Ascending aorta (tissue), 2 donors: ENCODE measurements around the gene SFSWAP. TPM values are rescaled to one million over a fixed set of nuclear protein-coding genes. Genes with fewer than 3 reads are reported as not detected.

ENCODE experiments used
- DNase-seq, 2 donors: peaks; one replicate each; pipeline ENCODE4 v3.0.0-alpha.2; 2019; ENCODE audit warnings: low spot score in 2 of 2
- H3K27ac ChIP-seq, 2 donors: fragments of 200-600 bp; sonication (generic); one replicate each; pipeline ENCODE4 v1.5.1; 2016 to 2017; ENCODE audit warnings: mild to moderate bottlenecking in 1 of 2
- H3K27me3 ChIP-seq: fragments of 200-600 bp; sonication (generic); one replicate; pipeline ENCODE4 v1.5.1; 2017
- H3K36me3 ChIP-seq, 2 donors: fragments of 200-600 bp; sonication (generic); one replicate each; pipeline ENCODE4 v1.5.1; 2016
- H3K4me1 ChIP-seq, 2 donors: fragments of 200-600 bp; sonication (generic); one replicate each; pipeline ENCODE4 v1.5.1; 2016 to 2017; ENCODE audit warnings: mild to moderate bottlenecking in 1 of 2
- H3K4me3 ChIP-seq, 2 donors: fragments of 200-600 bp; sonication (generic); one replicate each; pipeline ENCODE4 v1.5.1; 2016 to 2017; ENCODE audit warnings: mild to moderate bottlenecking in 1 of 2
- H3K9me3 ChIP-seq, 2 donors: fragments of 200-600 bp; sonication (generic); one replicate each; pipeline ENCODE4 v1.5.1; 2016
- CTCF ChIP-seq, 3 experiments: fragments of 200-600 bp in 2 of 3; fragments of 450-650 bp in 1 of 3; sonication (generic) in 2 of 3; IDR thresholded peaks; one replicate each; pipeline ENCODE4 v1.5.1; 2016 to 2019; ENCODE audit warnings: antibody characterized with exemption in 3 of 3, mild to moderate bottlenecking in 1 of 3, moderate library complexity in 1 of 3
- intact Hi-C: fragments of 100-400 bp; cut with DNase I; formaldehyde crosslinking; loops from one replicate; pipeline ENCODE4 v1.15.1; 2023
- total RNA-seq: library from RNA; depleted of rRNA; stranded (reverse); fragments of >200 nt; gene quantifications from one replicate; pipeline ENCODE4 v1.1.0, GENCODE V29; 2016

Gene SFSWAP
- total RNA-seq, 1 donor from 2014 or later = 15.8 TPM

DNA sequence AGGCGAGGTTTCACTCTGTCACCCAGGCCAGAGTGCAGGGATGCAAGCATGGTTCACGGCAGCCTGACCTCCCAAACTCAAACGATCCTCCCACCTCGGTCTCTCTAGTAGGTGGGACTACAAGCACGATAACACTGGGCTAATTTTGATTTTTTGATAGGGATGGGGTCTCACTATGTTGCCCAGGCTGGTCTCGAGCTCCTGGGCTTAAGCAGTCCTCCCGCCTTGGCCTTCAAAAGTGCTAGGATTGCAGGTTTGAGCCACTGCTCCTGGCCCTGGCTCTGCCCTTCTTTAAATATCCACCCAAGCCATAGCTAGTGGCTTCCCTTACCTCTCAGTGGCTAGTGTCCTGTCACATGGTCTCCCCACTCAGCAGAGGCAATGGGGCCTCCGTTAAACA, 17.8 kb downstream of the SFSWAP start:
- DNase-seq = no peak
- Histone ChIP-seq H3K4me1 (no peaks in the 10 kb centered on the region), H3K9me3 (no peaks in the 10 kb centered on the region), H3K36me3 (peaks cover 83 to 89% of the 10 kb centered on the region in 2 donors), H3K4me3 (no peak overlapping the region), H3K27ac (no peak overlapping the region), H3K27me3 (no peaks in the 10 kb centered on the region)
- intact Hi-C loops = no loop called here
- TF ChIP-seq CTCF (IDR thresholded peaks at IDR 0.05) = no peak

DNA sequence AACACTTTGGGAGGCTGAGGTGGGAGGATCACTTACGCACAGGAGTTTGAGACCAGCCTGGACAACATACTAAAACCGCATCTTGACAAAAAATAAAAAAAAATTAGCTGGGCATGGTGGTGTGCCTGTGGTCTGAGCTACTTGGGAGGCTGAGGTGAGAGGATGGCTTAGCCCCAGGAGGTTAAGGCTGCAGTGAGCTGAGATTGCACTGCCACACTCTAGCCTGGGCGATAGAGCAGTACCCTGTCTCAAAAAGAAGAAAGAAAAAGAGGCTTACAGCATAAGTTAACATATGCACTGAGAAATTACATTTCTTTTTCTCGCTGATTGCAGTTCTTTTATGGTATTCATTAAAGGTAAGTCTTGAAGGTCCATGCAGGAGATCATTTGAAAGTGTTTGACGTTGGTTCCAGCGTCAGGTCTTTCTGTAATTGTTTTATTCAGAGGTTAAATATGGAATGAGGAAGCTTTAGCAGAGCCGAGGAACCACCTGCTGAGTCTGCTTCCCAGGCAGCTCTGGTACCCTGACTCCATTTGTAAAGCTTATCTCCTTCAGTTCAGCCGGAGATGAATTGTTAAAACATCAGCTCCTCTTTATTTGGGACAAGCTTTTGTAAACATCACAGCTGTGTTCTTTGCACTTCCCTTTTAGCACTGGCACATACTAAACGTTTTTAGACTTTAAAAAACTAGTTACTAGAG, 18.5 kb downstream of the SFSWAP start:
- peaks cover 90 to 96% of the 10 kb centered on the region in 2 donors for H3K36me3 ChIP-seq
- H3K27me3 ChIP-seq = no peaks in the 10 kb centered on the region
- no peak overlapping the region for H3K4me3 ChIP-seq
- no peak for TF ChIP-seq CTCF (IDR thresholded peaks at IDR 0.05)
- intact Hi-C loops = no loop called here
- H3K27ac ChIP-seq = no peak overlapping the region
- DNase-seq = no peak
- H3K9me3 ChIP-seq = no peaks in the 10 kb centered on the region
- no peaks in the 10 kb centered on the region for H3K4me1 ChIP-seq

DNA sequence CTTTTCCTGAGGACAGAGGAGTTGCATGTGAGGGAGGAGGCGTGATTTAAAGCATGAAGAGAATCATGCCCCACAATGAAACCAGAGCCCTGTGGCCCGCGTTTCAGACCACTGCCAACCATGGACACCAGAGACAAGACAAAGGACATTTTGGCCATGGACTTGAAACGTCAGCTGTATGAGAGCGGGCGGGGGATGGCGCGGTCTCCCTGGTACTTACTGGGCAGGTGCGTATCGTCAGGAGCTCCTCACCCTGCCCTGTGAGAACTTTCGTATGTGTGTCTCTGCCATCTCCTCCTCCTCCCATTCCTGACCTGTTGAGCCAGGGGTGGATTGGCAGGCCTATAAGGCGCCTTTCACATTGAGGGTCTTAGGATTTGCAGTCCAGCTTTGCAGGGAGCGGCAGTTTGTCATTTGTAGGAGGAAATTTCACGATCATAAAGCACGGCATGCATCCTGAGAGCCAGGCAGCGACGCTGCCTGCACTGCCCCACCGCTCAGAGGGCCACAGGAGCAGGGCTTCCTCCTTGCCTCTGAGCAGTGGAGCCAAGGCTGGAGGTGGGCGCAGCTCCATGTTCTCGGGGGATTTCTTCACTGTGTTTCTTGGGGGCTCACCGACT, 22.2 kb downstream of the SFSWAP start:
- H3K4me1 ChIP-seq = no peaks in the 10 kb centered on the region
- H3K9me3 ChIP-seq = no peaks in the 10 kb centered on the region
- H3K4me3 ChIP-seq = no peak overlapping the region
- H3K36me3 ChIP-seq = peaks cover 76 to 79% of the 10 kb centered on the region in 2 donors
- intact Hi-C loops = no loop called here
- DNase-seq = no peak
- H3K27me3 ChIP-seq = no peaks in the 10 kb centered on the region
- no peak for TF ChIP-seq CTCF (IDR thresholded peaks at IDR 0.05)
- no peak overlapping the region for H3K27ac ChIP-seq

- Histone ChIP-seq H3K9me3 (no peaks in the 10 kb centered on the region), H3K27me3 (no peaks in the 10 kb centered on the region), H3K27ac (no peak overlapping the region), H3K4me1 (no peaks in the 10 kb centered on the region), H3K36me3 (peaks cover 69 to 71% of the 10 kb centered on the region in 2 donors), H3K4me3 (no peak overlapping the region)
- TF ChIP-seq CTCF (IDR thresholded peaks at IDR 0.05) = no peak
- no peak for DNase-seq
- intact Hi-C loops = no loop called here
Measured at GRCh38 chr12:131733874-131734273, 23.0 kb downstream of the SFSWAP start.

- no peak overlapping the region for H3K27ac ChIP-seq
- intact Hi-C loops = no loop called here
- no peaks in the 10 kb centered on the region for H3K9me3 ChIP-seq
- no peaks in the 10 kb centered on the region for H3K4me1 ChIP-seq
- H3K36me3 ChIP-seq = peaks cover 65 to 66% of the 10 kb centered on the region in 2 donors
- no peak for TF ChIP-seq CTCF (IDR thresholded peaks at IDR 0.05)
- no peak overlapping the region for H3K4me3 ChIP-seq
- H3K27me3 ChIP-seq = no peaks in the 10 kb centered on the region
- no peak for DNase-seq
Measured at GRCh38 chr12:131734336-131735152, 23.7 kb downstream of the SFSWAP start.
